HG02885 (cell line): Measurements from ENCODE around the gene MICB.

Experiments used
- ATAC-seq: cut with Tn5 transposase; IDR thresholded peaks from one replicate; pipeline ENCODE4 v1.9.1; 2021; ENCODE audit warnings: mild to moderate bottlenecking; ENCODE audit not compliant: unreplicated experiment, poor library complexity

The MICB gene

DNA sequence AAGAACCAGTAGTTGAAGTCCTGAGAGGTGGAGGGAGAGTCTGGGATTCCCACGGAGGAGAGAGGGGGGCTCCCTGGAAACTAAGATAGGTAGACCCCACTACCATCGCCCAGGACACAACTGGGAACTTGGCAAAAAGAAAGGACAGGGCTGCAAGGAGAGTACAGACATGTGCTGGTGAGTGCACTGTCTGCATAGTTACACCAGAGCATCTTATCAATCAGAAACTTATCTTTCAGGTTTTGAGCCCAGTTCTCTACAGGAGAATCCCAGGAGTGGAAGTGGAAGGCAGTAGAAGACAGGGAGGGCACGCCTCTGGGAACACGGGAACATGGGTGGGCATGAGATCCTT, 61.6 kb downstream of the MICB start:
- no peak for ATAC-seq

DNA sequence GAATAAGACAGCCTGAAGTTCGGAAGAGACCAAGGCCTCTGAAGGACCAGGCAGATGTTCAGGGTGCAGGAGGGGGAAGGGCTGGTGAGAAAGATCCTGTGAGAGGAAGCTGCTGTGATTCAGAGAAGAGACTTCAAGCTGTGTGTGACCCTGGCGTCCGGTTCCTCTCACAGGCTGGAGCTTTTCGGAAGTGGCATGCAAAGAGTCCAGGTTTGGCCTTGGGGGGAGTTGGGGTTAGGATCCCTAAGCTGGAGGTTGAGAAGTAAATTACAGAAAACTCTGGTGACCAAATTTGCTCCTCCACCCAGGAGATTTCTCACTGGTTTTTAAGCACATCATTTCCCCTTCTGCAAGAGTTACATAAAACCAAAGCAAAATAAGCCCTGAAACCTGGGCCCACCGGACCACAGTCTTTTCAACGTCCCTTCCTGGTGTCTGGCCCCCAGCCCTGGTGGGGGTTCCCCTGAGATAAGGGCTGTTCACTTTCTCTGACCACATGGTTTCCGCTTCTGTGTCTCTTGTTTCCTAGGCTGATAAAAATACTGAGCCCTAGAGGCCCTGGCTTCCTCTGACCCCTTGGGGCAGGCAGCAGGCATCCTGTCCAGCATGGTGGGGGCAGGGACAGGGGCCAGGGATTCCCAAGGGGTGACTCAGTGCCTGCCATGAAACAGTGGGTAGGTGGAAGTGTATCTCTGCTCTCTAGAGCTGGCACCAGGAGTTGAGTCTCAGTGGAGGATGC, 62.2 kb downstream of the MICB start:
- ATAC-seq, result peak; percentile 70

DNA sequence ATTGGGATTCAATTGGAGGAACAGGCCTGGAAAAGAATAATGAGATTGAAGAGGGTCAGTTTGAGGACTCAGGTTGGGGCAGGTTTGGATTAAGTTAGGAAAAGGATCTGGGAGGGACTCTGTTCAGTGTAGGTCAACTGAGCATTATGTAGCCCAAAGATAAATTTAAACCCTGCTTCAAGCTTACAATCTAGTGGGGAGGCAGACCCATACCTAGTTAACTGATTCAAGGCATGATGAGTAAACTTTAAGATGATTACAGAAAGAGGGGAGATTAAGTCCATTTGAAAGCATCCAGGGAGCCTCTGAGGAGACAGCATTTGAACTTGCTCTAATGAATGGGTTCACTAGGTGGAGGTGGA, 62.7 kb downstream of the MICB start:
- no peak for ATAC-seq
